Uterus (tissue), 4 donors: ENCODE results near the gene MSRB3. TPM values are rescaled to one million over a fixed set of nuclear protein-coding genes. Genes with fewer than 3 reads are reported as not detected.

ENCODE experiments used
- DNase-seq, 2 donors: peaks; one replicate each; pipeline ENCODE4 v3.0.0-alpha.2; 2019 to 2020
- H3K27ac ChIP-seq, 2 donors: fragments of 200-600 bp; sonication (generic); 1 replicate in 1 of 2; 2 replicates in 1 of 2; pipeline ENCODE4 v1.5.1; 2016 to 2018
- H3K27me3 ChIP-seq, 2 donors: fragments of 200-600 bp; sonication (generic); one replicate each; pipeline ENCODE4 v1.5.1; 2018 to 2019; ENCODE audit warnings: control low read depth in 1 of 2
- H3K36me3 ChIP-seq, 2 donors: fragments of 200-600 bp; sonication (generic); one replicate each; pipeline ENCODE4 v1.5.1; 2019; ENCODE audit warnings: control low read depth in 1 of 2
- H3K4me1 ChIP-seq, 2 donors: fragments of 200-600 bp; sonication (generic); one replicate each; pipeline ENCODE4 v1.5.1; 2018 to 2019; ENCODE audit warnings: control low read depth in 1 of 2
- H3K4me3 ChIP-seq, 2 donors: fragments of 200-600 bp; sonication (generic); 1 replicate in 1 of 2; 2 replicates in 1 of 2; pipeline ENCODE4 v1.5.1; 2018 to 2019; ENCODE audit warnings: mild to moderate bottlenecking in 1 of 2
- H3K9me3 ChIP-seq, 2 donors: fragments of 200-600 bp; sonication (generic); one replicate each; pipeline ENCODE4 v1.5.1; 2019; ENCODE audit warnings: control low read depth in 1 of 2
- CTCF ChIP-seq, 4 experiments: fragments of 200-600 bp in 2 of 4; fragments of 450-650 bp in 2 of 4; sonication (generic) in 2 of 4; IDR thresholded peaks; one replicate each; pipeline ENCODE4 v1.5.1; 2016 to 2019; ENCODE audit warnings: antibody characterized with exemption in 4 of 4, mild to moderate bottlenecking in 2 of 4, moderate library complexity in 1 of 4
- POLR2A ChIP-seq, 2 donors: fragments of 450-650 bp; IDR thresholded peaks; one replicate each; pipeline ENCODE4 v1.6.1; 2016; ENCODE audit warnings: antibody characterized with exemption in 2 of 2, mild to moderate bottlenecking in 1 of 2, moderate library complexity in 1 of 2
- intact Hi-C: fragments of 100-400 bp; cut with DNase I; formaldehyde crosslinking; loops from one replicate; pipeline ENCODE4 v1.15.1; 2023; ENCODE audit warnings: low total_unique reads
- total RNA-seq, 4 donors: library from RNA; depleted of rRNA in 3 of 4; stranded (reverse); fragments of >200 nt in 3 of 4; gene quantifications; one replicate each; pipeline versions ENCODE4 v1.1.0 to v1.2.4, GENCODE V29; 2014 to 2023
- donor health status: DM: yes; HTN: yes; CAD: no.

Gene MSRB3
- total RNA-seq, 4 donors from 2014 or later: 53.8 to 126 (median 95.2) TPM

GRCh38 chr12:65300097-65300496, 21.6 kb downstream of the MSRB3 start:
- Histone ChIP-seq H3K27me3 (no peaks in the 10 kb centered on the region), H3K36me3 (no peaks in the 10 kb centered on the region), H3K27ac (no peak overlapping the region), H3K4me1 (no peaks in the 10 kb centered on the region), H3K9me3 (no peaks in the 10 kb centered on the region), H3K4me3 (no peak overlapping the region)
- intact Hi-C loops: no loop called here
- no peak for DNase-seq
- no peak for TF ChIP-seq POLR2A (IDR thresholded peaks at IDR 0.05)
- no peak for TF ChIP-seq CTCF (IDR thresholded peaks at IDR 0.05)

DNA sequence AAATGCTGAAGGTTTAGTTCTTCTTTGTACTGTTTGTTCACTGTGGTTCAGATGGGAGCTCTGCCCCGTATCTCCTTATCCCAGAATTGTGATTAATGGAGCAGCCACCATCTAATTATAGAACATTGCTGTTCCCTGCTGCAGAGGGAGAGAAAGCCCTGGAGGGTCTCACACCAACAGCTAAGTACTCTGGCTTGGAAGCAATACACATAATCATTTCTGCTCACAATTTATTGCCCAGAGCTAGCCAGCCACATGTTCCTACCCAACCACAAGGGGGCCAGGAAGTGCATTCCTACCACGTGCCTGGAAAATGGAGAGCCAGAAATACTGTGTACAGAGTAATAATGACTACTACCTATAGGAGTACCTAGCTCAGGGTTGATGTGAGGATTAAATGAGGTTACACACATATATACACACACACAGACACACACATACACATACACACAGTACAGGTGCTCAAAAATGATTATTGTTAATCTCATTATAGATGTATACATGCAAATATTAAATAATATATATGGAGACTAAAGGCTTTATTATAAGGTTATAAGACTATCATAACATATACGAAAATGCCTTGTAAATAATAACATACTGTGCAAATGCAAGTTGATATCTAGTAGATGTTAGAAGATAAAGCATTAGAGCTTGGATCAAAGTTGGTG, 22.3 kb downstream of the MSRB3 start:
- Histone ChIP-seq H3K27me3 (no peaks in the 10 kb centered on the region), H3K9me3 (no peaks in the 10 kb centered on the region), H3K4me3 (no peak overlapping the region), H3K4me1 (no peaks in the 10 kb centered on the region), H3K36me3 (no peaks in the 10 kb centered on the region), H3K27ac (no peak overlapping the region)
- no peak for DNase-seq
- intact Hi-C loops: no loop called here
- TF ChIP-seq POLR2A (IDR thresholded peaks at IDR 0.05) (no peak), CTCF (IDR thresholded peaks at IDR 0.05) (peak in 1 of 4 experiments; percentile 8)

GRCh38 chr12:65302891-65303290, 24.4 kb downstream of the MSRB3 start:
- no peak for TF ChIP-seq CTCF (IDR thresholded peaks at IDR 0.05)
- no peak for TF ChIP-seq POLR2A (IDR thresholded peaks at IDR 0.05)
- no peaks in the 10 kb centered on the region for H3K27me3 ChIP-seq
- H3K4me1 ChIP-seq: peaks cover 0 to 12% of the 10 kb centered on the region in 2 donors
- no peaks in the 10 kb centered on the region for H3K9me3 ChIP-seq
- no peak for DNase-seq
- intact Hi-C loops: no loop called here
- H3K27ac ChIP-seq: no peak overlapping the region
- H3K4me3 ChIP-seq: no peak overlapping the region
- H3K36me3 ChIP-seq: no peaks in the 10 kb centered on the region

- TF ChIP-seq CTCF (IDR thresholded peaks at IDR 0.05) (no peak), POLR2A (IDR thresholded peaks at IDR 0.05) (no peak)
- Histone ChIP-seq H3K27ac (no peak overlapping the region), H3K4me3 (no peak overlapping the region), H3K36me3 (no peaks in the 10 kb centered on the region), H3K27me3 (no peaks in the 10 kb centered on the region), H3K9me3 (no peaks in the 10 kb centered on the region), H3K4me1 (peaks cover 0 to 22% of the 10 kb centered on the region in 2 donors)
- no peak for DNase-seq
- intact Hi-C loops: no loop called here
Measured at GRCh38 chr12:65305346-65305950, 27.0 kb downstream of the MSRB3 start.

GRCh38 chr12:65306366-65307168, 28.1 kb downstream of the MSRB3 start:
- H3K27me3 ChIP-seq: no peaks in the 10 kb centered on the region
- H3K4me3 ChIP-seq: no peak overlapping the region
- DNase-seq: peak; percentile 49 to 70
- intact Hi-C loops: no loop called here
- TF ChIP-seq POLR2A (IDR thresholded peaks at IDR 0.05): no peak
- TF ChIP-seq CTCF (IDR thresholded peaks at IDR 0.05): peak; percentile 31 to 40 (median 38)
- H3K4me1 ChIP-seq: peaks cover 0 to 22% of the 10 kb centered on the region in 2 donors
- H3K9me3 ChIP-seq: no peaks in the 10 kb centered on the region
- H3K27ac ChIP-seq: peak overlapping the region in 1 of 2 donors; percentile 36
- no peaks in the 10 kb centered on the region for H3K36me3 ChIP-seq
